Smooth muscle cell of the coronary artery (primary cell): ENCODE data around the gene CNTNAP4. TPM values are rescaled to one million over a fixed set of nuclear protein-coding genes. Genes with fewer than 3 reads are reported as not detected.

ENCODE experiments used
- total RNA-seq: library from RNA; depleted of rRNA; stranded (reverse); fragments of >200 nt; gene quantifications from 2 replicates; pipeline ENCODE4 v1.2.3, GENCODE V29; 2014; ENCODE audit warnings: low replicate concordance

The CNTNAP4 gene
- total RNA-seq, result not detected in 2 replicates

GRCh38 chr16:76276745-76277438 is at the start of gene CNTNAP4:
CNTNAP4 (plus strand) TSS chr16:76277401; CDS start chr16:76277663, 262 bp downstream.

